SK-N-SH (cell line): ENCODE results near the gene MVB12B. TPM values are rescaled to one million over a fixed set of nuclear protein-coding genes. Genes with fewer than 3 reads are reported as not detected.

Experiments
- CTCF ChIA-PET: fragments of 300-600, 350-600 bp; formaldehyde crosslinking; extraction: SDS; loops from one replicate; lab custom pipeline; 2021; lab: Yijun Ruan, JAX
- POLR2A ChIA-PET: fragments of 350-600 bp; sonication (Branson Sonifier 250); formaldehyde crosslinking; extraction: SDS; loops from one replicate; lab custom pipeline; 2020; ENCODE audit warnings: antibody characterized with exemption, inconsistent platforms; lab: Yijun Ruan, JAX
- DNase-seq: peaks from one replicate; pipeline ENCODE4 v3.0.0; 2012
- H2AFZ ChIP-seq: fragments of 200-600 bp; sonication (generic); 2 replicates; pipeline ENCODE4 v1.8.1; 2016; ENCODE audit warnings: antibody characterized with exemption, mild to moderate bottlenecking, low read depth
- H3F3A ChIP-seq: fragments of 200-600 bp; sonication (generic); replicated peaks from 2 replicates; pipeline ENCODE3; 2016; ENCODE audit warnings: antibody characterized with exemption, mild to moderate bottlenecking; ENCODE audit not compliant: insufficient read depth
- H3K27ac ChIP-seq, 2 experiments: fragments of 200-500 bp in 1 of 2; fragments of 200-600 bp in 1 of 2; sonication (Bioruptor generic) in 1 of 2; sonication (generic), shearing (Covaris generic) in 1 of 2; 2 replicates each; pipeline versions ENCODE4 v1.5.1 to v1.6.1; 2014 to 2016; ENCODE audit warnings: low read depth in 2 of 2, inconsistent platforms in 1 of 2, low read length in 1 of 2, mild to moderate bottlenecking in 1 of 2, mixed read lengths in 1 of 2
- H3K27me3 ChIP-seq: fragments of 200-600 bp; sonication (generic), shearing (Covaris generic); 2 replicates; pipeline ENCODE4 v1.6.1; 2016; ENCODE audit warnings: mixed run types; ENCODE audit not compliant: insufficient read depth
- H3K36me3 ChIP-seq, 2 experiments: fragments of 200-500 bp in 1 of 2; fragments of 200-600 bp in 1 of 2; sonication (Bioruptor generic) in 1 of 2; sonication (generic) in 1 of 2; replicated peaks in 1 of 2; 2 replicates each; pipeline versions ENCODE3 to v1.5.1; 2014 to 2016; ENCODE audit warnings: low read length in 1 of 2, mild to moderate bottlenecking in 1 of 2; ENCODE audit not compliant: insufficient read depth in 2 of 2, control insufficient read depth in 1 of 2
- H3K4me1 ChIP-seq, 2 experiments: fragments of 200-500 bp in 1 of 2; fragments of 200-600 bp in 1 of 2; sonication (Bioruptor generic) in 1 of 2; sonication (generic), shearing (Covaris generic) in 1 of 2; 2 replicates each; pipeline versions ENCODE4 v1.5.1 to v1.6.1; 2014 to 2016; ENCODE audit warnings: low read depth in 1 of 2, low read length in 1 of 2, mixed run types in 1 of 2; ENCODE audit not compliant: insufficient read depth in 2 of 2, control insufficient read depth in 1 of 2
- H3K4me2 ChIP-seq: fragments of 200-600 bp; sonication (generic), shearing (Covaris generic); 2 replicates; pipeline ENCODE4 v1.6.1; 2017; ENCODE audit warnings: mixed run types
- H3K4me3 ChIP-seq, 2 experiments: fragments of 200-500 bp in 1 of 2; fragments of 200-600 bp in 1 of 2; sonication (Bioruptor generic) in 1 of 2; sonication (generic), shearing (Covaris generic) in 1 of 2; 2 replicates each; pipeline versions ENCODE4 v1.5.1 to v1.8.1; 2014 to 2016; ENCODE audit warnings: low read depth in 2 of 2, inconsistent platforms in 1 of 2, low read length in 1 of 2, mild to moderate bottlenecking in 1 of 2, mixed read lengths in 1 of 2, moderate library complexity in 1 of 2
- H3K79me2 ChIP-seq: fragments of 200-600 bp; sonication (generic); 2 replicates; pipeline ENCODE4 v1.8.1; 2017; ENCODE audit warnings: mild to moderate bottlenecking; ENCODE audit not compliant: insufficient read depth
- H3K9ac ChIP-seq: fragments of 200-600 bp; sonication (generic); 2 replicates; pipeline ENCODE4 v1.6.1; 2017; ENCODE audit warnings: mixed run types
- H3K9me2 ChIP-seq: fragments of 200-600 bp; sonication (generic); 2 replicates; pipeline ENCODE4 v1.6.1; 2017; ENCODE audit warnings: mixed run types
- H3K9me3 ChIP-seq: fragments of 200-600 bp; sonication (generic); 2 replicates; pipeline ENCODE4 v1.6.1; 2017; ENCODE audit warnings: mixed run types, mild to moderate bottlenecking, moderate library complexity
- H4K20me1 ChIP-seq: fragments of 200-600 bp; sonication (generic); 2 replicates; pipeline ENCODE4 v1.6.1; 2017; ENCODE audit warnings: mild to moderate bottlenecking, mixed run types; ENCODE audit not compliant: insufficient read depth
- EZH2phosphoT487 ChIP-seq: fragments of 200-600 bp; sonication (generic); IDR thresholded peaks from 2 replicates; pipeline ENCODE4 v1.6.1; 2017; ENCODE audit warnings: low read depth, mixed run types, mild to moderate bottlenecking, antibody characterized with exemption, moderate library complexity, borderline replicate concordance
- FOSL2 ChIP-seq: IDR thresholded peaks from 2 replicates; pipeline ENCODE4 v1.4.0; 2012; ENCODE audit warnings: low read depth, mild to moderate bottlenecking, moderate library complexity, borderline replicate concordance
- FOXJ3 ChIP-seq: sonication (generic); formaldehyde crosslinking; IDR thresholded peaks from 2 replicates; pipeline ENCODE4 v1.5.1; 2020; ENCODE audit warnings: mild to moderate bottlenecking, missing genetic modification reagents
- FOXM1 ChIP-seq: IDR thresholded peaks from 2 replicates; pipeline ENCODE4 v1.4.0; 2012; ENCODE audit warnings: low read depth, mild to moderate bottlenecking
- GABPA ChIP-seq: IDR thresholded peaks from 2 replicates; pipeline ENCODE4 v1.4.0; 2012; ENCODE audit warnings: low read depth, mild to moderate bottlenecking
- GATA2 ChIP-seq: sonication (generic); formaldehyde crosslinking; IDR thresholded peaks from 2 replicates; pipeline ENCODE4 v1.5.0; 2020; ENCODE audit warnings: mild to moderate bottlenecking, missing genetic modification reagents
- IRF3 ChIP-seq: fragments of 150-350 bp; IDR thresholded peaks from 2 replicates; pipeline ENCODE4 v1.6.1; 2016; ENCODE audit warnings: mild to moderate bottlenecking, low read depth, low read length
- MXI1 ChIP-seq: IDR thresholded peaks from 2 replicates; pipeline ENCODE4 v1.6.1; 2012; ENCODE audit warnings: mild to moderate bottlenecking, low read depth, low read length, improper control_type of control experiment
- NRF1 ChIP-seq: IDR thresholded peaks from 2 replicates; pipeline ENCODE4 v1.6.1; 2012; ENCODE audit warnings: low read depth, mild to moderate bottlenecking, low read length
- RAD21 ChIP-seq: IDR thresholded peaks from 2 replicates; pipeline ENCODE4 v1.6.1; 2012; ENCODE audit warnings: mild to moderate bottlenecking, low read length
- RCOR1 ChIP-seq: fragments of 150-350 bp; IDR thresholded peaks from 2 replicates; pipeline ENCODE4 v1.6.1; 2017; ENCODE audit warnings: antibody characterized with exemption, low read length
- SIN3A ChIP-seq: IDR thresholded peaks from 2 replicates; pipeline ENCODE4 v1.6.1; 2012; ENCODE audit warnings: low read depth, mild to moderate bottlenecking, low read length, moderate library complexity, borderline replicate concordance
- SMC3 ChIP-seq: IDR thresholded peaks from 2 replicates; pipeline ENCODE4 v1.6.1; 2012; ENCODE audit warnings: low read depth, low read length, improper control_type of control experiment
- TCF12 ChIP-seq: IDR thresholded peaks from 2 replicates; pipeline ENCODE4 v1.4.0; 2012
- USF2 ChIP-seq: fragments of 150-350 bp; IDR thresholded peaks from 2 replicates; pipeline ENCODE4 v1.6.1; 2017; ENCODE audit warnings: antibody characterized with exemption, low read length, low read depth, borderline replicate concordance
- WGBS: methylation state at CpG from one replicate; pipeline ENCODE4 v1.1.6; 2017; ENCODE audit warnings: low lambda C conversion rate; 5-methylcytosine and 5-hydroxymethylcytosine counted together
- polyA plus RNA-seq, 3 experiments: library from polyadenylated mRNA; depleted of rRNA; stranded (reverse); fragments of >200 nt; gene quantifications; 2 replicates each; pipeline ENCODE4 v1.2.3, GENCODE V29; 2012
- TF ChIP-seq, protein P1 (sequence below): fragments of 200-600 bp; sonication (generic); IDR thresholded peaks from 2 replicates; pipeline ENCODE4 v1.6.1; 2017; ENCODE audit warnings: antibody characterized with exemption, mild to moderate bottlenecking, moderate library complexity
- TF ChIP-seq, protein P2 (sequence below): IDR thresholded peaks from 2 replicates; pipeline ENCODE4 v1.4.0; 2012; ENCODE audit warnings: low read depth, borderline replicate concordance
- TF ChIP-seq, protein P3 (sequence below): IDR thresholded peaks from 2 replicates; pipeline ENCODE4 v1.6.1; 2012; ENCODE audit warnings: mild to moderate bottlenecking, low read depth, low read length, moderate library complexity

MVB12B gene
- polyA plus RNA-seq, 1 of the 3 experiments (the other 2 are of a cell fraction): 5.1 TPM

GRCh38 chr9:126450668-126451205 is 124.1 kb downstream of the MVB12B start:
- H2AFZ ChIP-seq: no peak overlapping the region
- H3K27me3 ChIP-seq: no peaks in the 10 kb centered on the region
- H3K9me3 ChIP-seq: no peaks in the 10 kb centered on the region
- H3K4me3 ChIP-seq: no peak overlapping the region
- H4K20me1 ChIP-seq: no peaks in the 10 kb centered on the region
- no peaks in the 10 kb centered on the region for H3K79me2 ChIP-seq
- 82% methylated on average over 3 of the region's 6 CpGs for WGBS
- TF ChIP-seq MXI1 (no peak), FOSL2 (no peak), USF2 (no peak), NRF1 (no peak), SMC3 (no peak), GABPA (no peak), RCOR1 (no peak), EZH2phosphoT487 (no peak), TCF12 (no peak), SIN3A (no peak), RAD21 (no peak), FOXM1 (no peak), FOXJ3 (CRISPR knock-in tag) (no peak), IRF3 (no peak), GATA2 (CRISPR knock-in tag) (no peak)
- TF ChIP-seq, protein P1, sequence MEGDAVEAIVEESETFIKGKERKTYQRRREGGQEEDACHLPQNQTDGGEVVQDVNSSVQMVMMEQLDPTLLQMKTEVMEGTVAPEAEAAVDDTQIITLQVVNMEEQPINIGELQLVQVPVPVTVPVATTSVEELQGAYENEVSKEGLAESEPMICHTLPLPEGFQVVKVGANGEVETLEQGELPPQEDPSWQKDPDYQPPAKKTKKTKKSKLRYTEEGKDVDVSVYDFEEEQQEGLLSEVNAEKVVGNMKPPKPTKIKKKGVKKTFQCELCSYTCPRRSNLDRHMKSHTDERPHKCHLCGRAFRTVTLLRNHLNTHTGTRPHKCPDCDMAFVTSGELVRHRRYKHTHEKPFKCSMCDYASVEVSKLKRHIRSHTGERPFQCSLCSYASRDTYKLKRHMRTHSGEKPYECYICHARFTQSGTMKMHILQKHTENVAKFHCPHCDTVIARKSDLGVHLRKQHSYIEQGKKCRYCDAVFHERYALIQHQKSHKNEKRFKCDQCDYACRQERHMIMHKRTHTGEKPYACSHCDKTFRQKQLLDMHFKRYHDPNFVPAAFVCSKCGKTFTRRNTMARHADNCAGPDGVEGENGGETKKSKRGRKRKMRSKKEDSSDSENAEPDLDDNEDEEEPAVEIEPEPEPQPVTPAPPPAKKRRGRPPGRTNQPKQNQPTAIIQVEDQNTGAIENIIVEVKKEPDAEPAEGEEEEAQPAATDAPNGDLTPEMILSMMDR: no peak
- TF ChIP-seq, protein P2, sequence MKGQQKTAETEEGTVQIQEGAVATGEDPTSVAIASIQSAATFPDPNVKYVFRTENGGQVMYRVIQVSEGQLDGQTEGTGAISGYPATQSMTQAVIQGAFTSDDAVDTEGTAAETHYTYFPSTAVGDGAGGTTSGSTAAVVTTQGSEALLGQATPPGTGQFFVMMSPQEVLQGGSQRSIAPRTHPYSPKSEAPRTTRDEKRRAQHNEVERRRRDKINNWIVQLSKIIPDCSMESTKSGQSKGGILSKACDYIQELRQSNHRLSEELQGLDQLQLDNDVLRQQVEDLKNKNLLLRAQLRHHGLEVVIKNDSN: no peak
- TF ChIP-seq, protein P3, sequence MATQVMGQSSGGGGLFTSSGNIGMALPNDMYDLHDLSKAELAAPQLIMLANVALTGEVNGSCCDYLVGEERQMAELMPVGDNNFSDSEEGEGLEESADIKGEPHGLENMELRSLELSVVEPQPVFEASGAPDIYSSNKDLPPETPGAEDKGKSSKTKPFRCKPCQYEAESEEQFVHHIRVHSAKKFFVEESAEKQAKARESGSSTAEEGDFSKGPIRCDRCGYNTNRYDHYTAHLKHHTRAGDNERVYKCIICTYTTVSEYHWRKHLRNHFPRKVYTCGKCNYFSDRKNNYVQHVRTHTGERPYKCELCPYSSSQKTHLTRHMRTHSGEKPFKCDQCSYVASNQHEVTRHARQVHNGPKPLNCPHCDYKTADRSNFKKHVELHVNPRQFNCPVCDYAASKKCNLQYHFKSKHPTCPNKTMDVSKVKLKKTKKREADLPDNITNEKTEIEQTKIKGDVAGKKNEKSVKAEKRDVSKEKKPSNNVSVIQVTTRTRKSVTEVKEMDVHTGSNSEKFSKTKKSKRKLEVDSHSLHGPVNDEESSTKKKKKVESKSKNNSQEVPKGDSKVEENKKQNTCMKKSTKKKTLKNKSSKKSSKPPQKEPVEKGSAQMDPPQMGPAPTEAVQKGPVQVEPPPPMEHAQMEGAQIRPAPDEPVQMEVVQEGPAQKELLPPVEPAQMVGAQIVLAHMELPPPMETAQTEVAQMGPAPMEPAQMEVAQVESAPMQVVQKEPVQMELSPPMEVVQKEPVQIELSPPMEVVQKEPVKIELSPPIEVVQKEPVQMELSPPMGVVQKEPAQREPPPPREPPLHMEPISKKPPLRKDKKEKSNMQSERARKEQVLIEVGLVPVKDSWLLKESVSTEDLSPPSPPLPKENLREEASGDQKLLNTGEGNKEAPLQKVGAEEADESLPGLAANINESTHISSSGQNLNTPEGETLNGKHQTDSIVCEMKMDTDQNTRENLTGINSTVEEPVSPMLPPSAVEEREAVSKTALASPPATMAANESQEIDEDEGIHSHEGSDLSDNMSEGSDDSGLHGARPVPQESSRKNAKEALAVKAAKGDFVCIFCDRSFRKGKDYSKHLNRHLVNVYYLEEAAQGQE: no peak
- H3K27ac ChIP-seq: no peak overlapping the region
- H3K36me3 ChIP-seq: no peaks in the 10 kb centered on the region
- no peak for DNase-seq
- peaks cover 0 to 17% of the 10 kb centered on the region in 2 experiments; a peak in 1 of 4 replicates for H3K4me1 ChIP-seq
- no peaks in the 10 kb centered on the region for H3K9me2 ChIP-seq
- ChIA-PET CTCF (interaction anchor here (2.2 kb wide), 1 partner anchor 40 kb away, joined by 10 read pairs; no protein-coding TSS in a partner anchor), POLR2A (no interaction called here)
- H3F3A ChIP-seq: no peaks in the 10 kb centered on the region
- no peak overlapping the region for H3K9ac ChIP-seq
- H3K4me2 ChIP-seq: no peak overlapping the region
